GM10248 (cell line): ENCODE data around the gene TWNK.

Experiments
- CTCF ChIA-PET: fragments of 300-600 bp; sonication (Branson Sonifier 250); formaldehyde crosslinking; extraction: SDS; loops from one replicate; lab custom pipeline; 2021; ENCODE audit warnings: antibody characterized with exemption; lab: Yijun Ruan, JAX
- POLR2A ChIA-PET: fragments of 350-650 bp; sonication (Branson Sonifier 250); formaldehyde crosslinking; extraction: SDS; loops from one replicate; lab custom pipeline; 2020; ENCODE audit warnings: antibody characterized with exemption; lab: Yijun Ruan, JAX
- DNase-seq: peaks from one replicate; pipeline ENCODE4 v3.0.0; 2012; ENCODE audit errors: extremely low spot score
- TF ChIP-seq, protein P1 (sequence below): IDR thresholded peaks from 2 replicates; pipeline ENCODE4 v1.5.1; 2012; ENCODE audit warnings: mild to moderate bottlenecking, low read depth; ENCODE audit errors: extremely low read depth, missing control alignments, control extremely low read depth

Gene TWNK

DNA sequence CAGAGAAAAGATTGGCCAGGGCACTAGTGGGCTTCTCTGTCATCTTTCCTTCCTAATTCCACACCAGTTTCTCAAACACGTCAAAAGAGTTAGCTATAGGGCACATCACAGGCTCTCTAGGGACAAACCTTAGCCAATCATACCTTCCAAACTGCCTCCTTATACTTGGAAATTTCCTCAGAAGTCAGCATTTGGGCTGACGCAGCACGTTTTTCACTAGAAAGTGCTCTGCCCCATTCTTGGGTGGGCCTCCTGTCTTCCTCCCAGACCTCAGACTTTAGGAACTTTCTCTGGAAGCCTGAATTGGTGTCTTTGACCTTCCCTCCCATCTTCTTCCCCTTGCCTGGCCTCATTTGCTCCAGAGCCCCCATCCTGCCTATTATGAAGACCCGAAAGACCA is 54.8 kb downstream of the TWNK start:
- DNase-seq = no peak
- TF ChIP-seq, protein P1, sequence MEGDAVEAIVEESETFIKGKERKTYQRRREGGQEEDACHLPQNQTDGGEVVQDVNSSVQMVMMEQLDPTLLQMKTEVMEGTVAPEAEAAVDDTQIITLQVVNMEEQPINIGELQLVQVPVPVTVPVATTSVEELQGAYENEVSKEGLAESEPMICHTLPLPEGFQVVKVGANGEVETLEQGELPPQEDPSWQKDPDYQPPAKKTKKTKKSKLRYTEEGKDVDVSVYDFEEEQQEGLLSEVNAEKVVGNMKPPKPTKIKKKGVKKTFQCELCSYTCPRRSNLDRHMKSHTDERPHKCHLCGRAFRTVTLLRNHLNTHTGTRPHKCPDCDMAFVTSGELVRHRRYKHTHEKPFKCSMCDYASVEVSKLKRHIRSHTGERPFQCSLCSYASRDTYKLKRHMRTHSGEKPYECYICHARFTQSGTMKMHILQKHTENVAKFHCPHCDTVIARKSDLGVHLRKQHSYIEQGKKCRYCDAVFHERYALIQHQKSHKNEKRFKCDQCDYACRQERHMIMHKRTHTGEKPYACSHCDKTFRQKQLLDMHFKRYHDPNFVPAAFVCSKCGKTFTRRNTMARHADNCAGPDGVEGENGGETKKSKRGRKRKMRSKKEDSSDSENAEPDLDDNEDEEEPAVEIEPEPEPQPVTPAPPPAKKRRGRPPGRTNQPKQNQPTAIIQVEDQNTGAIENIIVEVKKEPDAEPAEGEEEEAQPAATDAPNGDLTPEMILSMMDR = no peak
- ChIA-PET CTCF (interaction anchor here (0.8 to 28.8 kb wide), 23 partner anchors 13 to 134 kb away, joined by 3 to 855 read pairs (median 5); partner anchors contain the start of genes KAZALD1, LZTS2, MRPL43 and PDZD7), POLR2A (no interaction called here)

DNA sequence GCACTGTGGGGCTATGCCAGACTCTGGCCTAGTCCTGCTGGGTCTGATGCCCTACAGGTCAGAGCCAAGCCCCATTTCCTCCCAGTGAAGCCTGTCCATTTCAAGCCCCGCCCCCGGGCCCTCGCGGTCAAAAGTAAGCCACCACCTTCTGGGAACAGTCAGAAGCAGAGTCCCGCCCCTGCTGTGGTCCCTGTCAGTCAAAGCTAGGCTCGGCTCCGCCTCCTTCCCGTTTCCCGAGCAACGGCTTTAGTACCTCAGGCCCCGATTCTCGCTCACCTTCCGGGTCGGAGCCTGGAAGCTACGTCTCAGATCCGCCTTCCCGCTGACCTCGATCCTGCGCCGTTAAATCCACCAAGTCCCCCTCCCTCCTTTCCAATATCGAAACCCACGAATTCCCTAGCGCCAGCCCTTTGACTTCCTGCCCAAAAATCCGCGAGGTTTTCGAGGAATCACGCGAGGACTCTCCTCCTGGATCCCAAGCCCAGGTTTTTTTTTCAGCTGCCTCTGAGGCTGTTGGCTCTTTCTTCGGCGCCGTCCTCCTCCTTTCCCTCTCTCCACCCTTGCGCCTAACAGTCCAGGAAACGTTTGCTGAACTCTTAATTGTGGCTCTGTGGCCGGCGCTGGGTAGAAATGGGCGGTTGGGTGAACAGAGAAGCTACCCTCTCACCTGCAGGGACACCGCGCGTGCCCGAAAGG is 55.5 kb downstream of the TWNK start:
- POLR2A ChIA-PET = interaction anchor here (1.0 kb wide), 1 partner anchor 11 kb away, joined by 4 read pairs; no protein-coding TSS in a partner anchor
- CTCF ChIA-PET = interaction anchor here (0.7 to 28.8 kb wide), 14 partner anchors 14 to 528 kb away, joined by 3 to 855 read pairs (median 4); partner anchors contain the start of genes KAZALD1, LZTS2, PDZD7 and SFXN3
- peak; percentile 95 for DNase-seq
- TF ChIP-seq, protein P1 = no peak

DNA sequence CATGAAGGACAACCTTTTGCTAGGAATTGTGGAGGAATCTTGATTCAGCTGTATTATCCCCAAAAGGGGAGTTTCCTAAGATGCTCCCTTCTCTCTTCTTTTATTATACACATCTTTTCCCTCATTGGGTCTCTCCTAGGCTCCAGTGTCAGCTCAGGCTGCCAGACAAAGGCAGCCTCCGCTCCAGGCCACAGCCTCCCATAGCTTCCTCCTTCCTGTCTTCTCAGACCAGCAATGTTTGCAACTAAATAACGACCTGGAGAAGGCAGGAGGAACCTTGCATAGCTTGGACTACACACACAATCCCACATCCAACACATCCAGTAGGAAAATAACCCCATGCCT is 56.0 kb downstream of the TWNK start:
- no peak for DNase-seq
- ChIA-PET POLR2A (interaction anchor here (1.0 kb wide), 1 partner anchor 11 kb away, joined by 4 read pairs; no protein-coding TSS in a partner anchor), CTCF (interaction anchor here (0.7 to 28.8 kb wide), 13 partner anchors 9 to 527 kb away, joined by 3 to 855 read pairs (median 4); partner anchors contain the start of genes KAZALD1, LZTS2, PDZD7 and SFXN3)
- TF ChIP-seq, protein P1 = no peak
